ENCODE results near the gene NKTR. TPM values are rescaled to one million over a fixed set of nuclear protein-coding genes. Genes with fewer than 3 reads are reported as not detected.

NKTR gene
- total RNA-seq, 1 donor from 2014 or later, result 50.0 TPM

DNA sequence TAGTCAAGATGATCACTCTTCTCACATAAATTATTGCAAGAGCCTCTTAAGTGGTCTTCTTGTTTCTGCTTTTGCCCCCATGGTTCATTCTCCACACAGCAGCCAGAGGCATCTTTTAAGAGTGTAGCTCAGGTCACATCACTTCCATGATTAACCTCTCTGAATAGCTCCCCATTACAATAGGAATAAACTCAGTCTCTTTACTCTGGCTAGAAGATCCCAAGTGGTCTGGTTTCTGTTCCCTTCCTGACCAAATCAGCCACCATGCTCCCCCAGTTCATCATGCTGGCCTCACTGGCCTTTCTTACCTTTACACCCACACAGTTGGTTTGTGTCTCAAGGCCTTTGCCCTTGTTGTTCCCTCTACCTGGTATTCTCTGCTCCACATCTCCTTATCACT lies 93.9 kb downstream of the NKTR start:
- Mint-ChIP-seq H3K4me3 (ENCODE audit: unreplicated experiment) (no peak overlapping the region), H3K36me3 (ENCODE audit: low read depth) (no peaks in the 10 kb centered on the region), H3K27me3 (ENCODE audit: low read depth) (peaks cover 24% of the 10 kb centered on the region), H3K27ac (ENCODE audit: unreplicated experiment) (no peak overlapping the region), H3K4me1 (ENCODE audit: low read depth) (no peaks in the 10 kb centered on the region), H3K9me3 (ENCODE audit: low read depth) (no peaks in the 10 kb centered on the region)
- DNase-seq (ENCODE audit: low spot score), result no peak
- TF ChIP-seq, protein P1, sequence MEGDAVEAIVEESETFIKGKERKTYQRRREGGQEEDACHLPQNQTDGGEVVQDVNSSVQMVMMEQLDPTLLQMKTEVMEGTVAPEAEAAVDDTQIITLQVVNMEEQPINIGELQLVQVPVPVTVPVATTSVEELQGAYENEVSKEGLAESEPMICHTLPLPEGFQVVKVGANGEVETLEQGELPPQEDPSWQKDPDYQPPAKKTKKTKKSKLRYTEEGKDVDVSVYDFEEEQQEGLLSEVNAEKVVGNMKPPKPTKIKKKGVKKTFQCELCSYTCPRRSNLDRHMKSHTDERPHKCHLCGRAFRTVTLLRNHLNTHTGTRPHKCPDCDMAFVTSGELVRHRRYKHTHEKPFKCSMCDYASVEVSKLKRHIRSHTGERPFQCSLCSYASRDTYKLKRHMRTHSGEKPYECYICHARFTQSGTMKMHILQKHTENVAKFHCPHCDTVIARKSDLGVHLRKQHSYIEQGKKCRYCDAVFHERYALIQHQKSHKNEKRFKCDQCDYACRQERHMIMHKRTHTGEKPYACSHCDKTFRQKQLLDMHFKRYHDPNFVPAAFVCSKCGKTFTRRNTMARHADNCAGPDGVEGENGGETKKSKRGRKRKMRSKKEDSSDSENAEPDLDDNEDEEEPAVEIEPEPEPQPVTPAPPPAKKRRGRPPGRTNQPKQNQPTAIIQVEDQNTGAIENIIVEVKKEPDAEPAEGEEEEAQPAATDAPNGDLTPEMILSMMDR (IDR thresholded peaks at IDR 0.05), result no peak

DNA sequence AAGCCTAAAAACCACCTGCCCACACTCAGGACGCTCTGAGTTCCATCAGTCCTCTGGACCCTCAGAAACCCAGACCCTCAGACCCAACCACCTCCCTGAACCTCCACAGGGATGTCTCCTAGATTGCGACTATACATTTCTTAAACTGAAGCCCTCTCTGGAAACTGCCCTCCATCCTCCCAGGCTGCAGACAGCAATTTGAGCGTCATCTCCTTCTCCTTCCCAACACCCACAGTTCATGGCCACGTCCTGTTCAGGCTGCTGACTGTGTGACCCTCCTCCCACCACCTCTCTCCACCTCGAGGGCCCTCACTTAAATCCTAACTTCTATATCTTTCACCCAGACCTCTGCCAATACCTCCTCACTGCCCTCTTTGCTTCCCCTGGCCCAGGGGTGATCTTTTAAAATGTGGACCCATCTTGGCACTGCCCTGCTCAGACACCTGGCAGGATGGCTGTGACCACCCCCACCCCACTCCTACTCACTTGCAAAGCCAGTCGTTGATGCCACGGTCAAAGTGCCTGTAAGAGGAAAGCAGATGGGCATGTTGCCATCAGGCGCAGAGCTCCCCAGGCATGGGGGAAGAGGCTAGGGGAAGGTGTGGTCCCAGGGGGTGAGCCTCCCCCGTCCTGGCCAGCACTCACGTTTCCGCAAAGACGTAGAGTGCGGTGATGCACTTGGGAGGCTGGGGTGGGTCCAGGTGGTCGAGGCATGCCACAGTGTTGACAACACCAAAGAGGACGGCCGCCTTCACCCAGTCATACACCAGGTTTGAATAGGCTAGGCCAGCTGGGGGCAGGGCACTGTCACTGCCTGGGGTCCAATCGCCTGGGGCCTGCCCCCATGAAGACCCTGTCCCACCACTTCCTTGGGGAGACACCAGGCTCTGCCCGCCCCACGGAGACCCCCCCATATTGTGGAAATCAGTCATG lies 96.1 kb downstream of the NKTR start:
- TF ChIP-seq, protein P1 (IDR thresholded peaks at IDR 0.05), result no peak
- Mint-ChIP-seq H3K9me3 (ENCODE audit: low read depth) (no peaks in the 10 kb centered on the region), H3K4me3 (ENCODE audit: unreplicated experiment) (no peak overlapping the region), H3K36me3 (ENCODE audit: low read depth) (no peaks in the 10 kb centered on the region), H3K4me1 (ENCODE audit: low read depth) (peaks cover 3% of the 10 kb centered on the region), H3K27ac (ENCODE audit: unreplicated experiment) (no peak overlapping the region), H3K27me3 (ENCODE audit: low read depth) (peaks cover 8% of the 10 kb centered on the region)
- peak; percentile 85 for DNase-seq (ENCODE audit: low spot score)

DNA sequence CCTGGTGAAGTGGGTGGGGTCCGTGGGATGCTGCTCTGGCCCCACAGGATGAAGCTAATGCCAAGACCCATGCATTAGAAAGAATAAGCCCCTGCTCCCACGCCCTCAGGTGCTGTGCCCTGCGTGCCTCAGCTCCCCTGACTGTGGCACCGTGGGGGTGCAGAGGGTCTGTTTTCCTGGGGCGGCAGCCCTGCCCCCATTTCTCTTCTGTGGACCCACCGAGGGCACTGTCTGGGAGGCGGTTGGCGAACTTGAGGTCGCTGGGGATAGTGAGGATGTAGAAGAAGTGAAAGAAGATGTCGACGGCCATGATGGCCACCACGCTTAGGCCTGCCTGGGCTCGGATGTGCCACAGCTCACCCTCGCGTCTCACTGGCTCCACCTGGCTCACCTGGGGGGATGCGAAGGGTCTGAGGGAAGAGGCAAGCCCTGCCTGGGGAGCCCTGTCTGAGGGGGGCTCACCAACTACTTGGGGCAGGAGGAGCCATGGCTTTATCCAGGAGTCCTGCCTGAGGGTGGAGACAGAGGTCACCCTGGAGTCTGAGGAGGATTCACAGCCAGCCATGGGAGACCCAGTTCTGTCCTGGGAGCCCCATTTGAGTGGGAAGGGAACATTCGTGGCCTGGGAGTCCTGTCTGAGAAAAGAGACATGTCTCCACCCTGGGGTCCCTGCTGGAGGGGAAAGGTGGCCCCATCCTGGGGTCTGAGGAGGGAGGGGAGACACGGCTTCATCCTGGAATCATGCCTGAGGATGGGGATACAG lies 97.0 kb downstream of the NKTR start:
- Mint-ChIP-seq H3K36me3 (ENCODE audit: low read depth) (no peaks in the 10 kb centered on the region), H3K4me1 (ENCODE audit: low read depth) (peaks cover 4% of the 10 kb centered on the region), H3K9me3 (ENCODE audit: low read depth) (no peaks in the 10 kb centered on the region), H3K27ac (ENCODE audit: unreplicated experiment) (no peak overlapping the region), H3K4me3 (ENCODE audit: unreplicated experiment) (no peak overlapping the region), H3K27me3 (ENCODE audit: low read depth) (peaks cover 8% of the 10 kb centered on the region)
- TF ChIP-seq, protein P1 (IDR thresholded peaks at IDR 0.05), result no peak
- DNase-seq (ENCODE audit: low spot score), result no peak

Other genes starting within 250 kb of the NKTR start
- gene LYZL4, start 190.1 kb upstream of the NKTR start, total RNA-seq, result not detected in 3 replicates
- gene VIPR1, start 98.0 kb upstream of the NKTR start, total RNA-seq, result 5.8 to 17.0 TPM (median 6.1 TPM) in 3 replicates
- 49.8 to 55.8 TPM (median 55.0 TPM) in 3 replicates for gene SEC22C, start 18.7 kb upstream of the NKTR start, total RNA-seq
- gene SS18L2, start 9.8 kb upstream of the NKTR start, total RNA-seq, result 13.5 to 18.5 TPM (median 14.5 TPM) in 3 replicates
- gene ZBTB47, start 53.0 kb downstream of the NKTR start, total RNA-seq, result 38.8 to 44.4 TPM (median 40.0 TPM) in 3 replicates
- gene KLHL40, start 84.9 kb downstream of the NKTR start, total RNA-seq, result not detected in 3 replicates
- not detected in 3 replicates for gene HHATL, start 102.1 kb downstream of the NKTR start, total RNA-seq
- gene CCDC13, start 172.6 kb downstream of the NKTR start, total RNA-seq, result 0.40 to 0.77 TPM in 2 of 3 replicates, not detected in the other
- 78.6 to 89.7 TPM (median 78.7 TPM) in 3 replicates for gene HIGD1A, start 203.8 kb downstream of the NKTR start, total RNA-seq
- 0.41 to 1.2 TPM (median 1.0 TPM) in 3 replicates for gene ACKR2, start 208.8 kb downstream of the NKTR start, total RNA-seq